HTR-8/SVneo (cell line): ENCODE data around the gene PCDH1.

Experiments
- DNase-seq: peaks from one replicate; pipeline ENCODE4 v3.0.0; 2011; ENCODE audit warnings: low spot score, mixed read lengths; ENCODE audit not compliant: insufficient read length
- FAIRE-seq: peaks from 2 replicates; lab custom pipeline; 2011; peaks lifted over from hg19 to GRCh38; lab: Jason Lieb, UNC

PCDH1 gene

DNA sequence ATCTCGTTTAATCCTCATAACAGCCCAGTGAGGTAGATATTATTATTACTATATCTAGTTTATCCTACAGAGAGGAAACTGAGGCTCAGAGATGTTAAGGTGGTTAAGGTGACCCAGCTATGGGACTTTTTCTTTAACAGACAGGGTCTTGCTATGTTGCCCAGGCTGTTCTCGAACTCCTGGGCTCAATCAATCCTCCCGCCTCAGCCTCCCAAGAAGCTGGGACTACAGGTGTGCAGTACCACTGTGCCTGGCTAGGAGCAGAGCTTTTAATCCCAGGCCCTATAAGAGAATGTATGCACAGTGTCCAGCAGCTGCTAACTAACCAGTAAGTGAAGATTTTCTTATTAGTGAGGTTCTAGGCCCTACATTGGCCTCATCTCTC, 62.4 kb downstream of the PCDH1 start:
- FAIRE-seq (no peak), DNase-seq (no peak)

- FAIRE-seq (no peak), DNase-seq (no peak)
Observed at GRCh38 chr5:141815051-141815795, 63.0 kb downstream of the PCDH1 start.

GRCh38 chr5:141814064-141814964, 63.9 kb downstream of the PCDH1 start:
- DNase-seq (peak; percentile 60), FAIRE-seq (peak; percentile 40)

DNA sequence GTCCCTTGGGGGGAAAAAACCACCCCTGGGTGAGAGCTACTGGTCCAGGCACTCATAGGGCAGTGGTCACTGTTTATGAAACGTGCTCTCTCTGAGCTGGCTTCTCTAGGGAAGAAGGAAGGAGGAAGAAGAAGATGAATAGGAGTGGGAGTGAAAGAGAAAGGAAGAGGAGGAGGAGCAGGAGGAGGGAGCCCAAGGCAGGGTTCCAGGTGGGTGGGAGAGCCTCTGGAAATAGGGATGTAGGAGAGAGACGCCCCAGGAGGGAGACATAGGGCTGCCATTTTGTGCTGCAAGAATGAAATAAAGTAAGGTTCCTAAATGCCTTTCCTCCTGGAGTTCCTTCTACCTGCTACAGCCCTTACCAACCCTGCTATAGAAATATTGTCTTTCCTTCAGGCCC, 65.7 kb downstream of the PCDH1 start:
- DNase-seq (no peak), FAIRE-seq (no peak)

DNA sequence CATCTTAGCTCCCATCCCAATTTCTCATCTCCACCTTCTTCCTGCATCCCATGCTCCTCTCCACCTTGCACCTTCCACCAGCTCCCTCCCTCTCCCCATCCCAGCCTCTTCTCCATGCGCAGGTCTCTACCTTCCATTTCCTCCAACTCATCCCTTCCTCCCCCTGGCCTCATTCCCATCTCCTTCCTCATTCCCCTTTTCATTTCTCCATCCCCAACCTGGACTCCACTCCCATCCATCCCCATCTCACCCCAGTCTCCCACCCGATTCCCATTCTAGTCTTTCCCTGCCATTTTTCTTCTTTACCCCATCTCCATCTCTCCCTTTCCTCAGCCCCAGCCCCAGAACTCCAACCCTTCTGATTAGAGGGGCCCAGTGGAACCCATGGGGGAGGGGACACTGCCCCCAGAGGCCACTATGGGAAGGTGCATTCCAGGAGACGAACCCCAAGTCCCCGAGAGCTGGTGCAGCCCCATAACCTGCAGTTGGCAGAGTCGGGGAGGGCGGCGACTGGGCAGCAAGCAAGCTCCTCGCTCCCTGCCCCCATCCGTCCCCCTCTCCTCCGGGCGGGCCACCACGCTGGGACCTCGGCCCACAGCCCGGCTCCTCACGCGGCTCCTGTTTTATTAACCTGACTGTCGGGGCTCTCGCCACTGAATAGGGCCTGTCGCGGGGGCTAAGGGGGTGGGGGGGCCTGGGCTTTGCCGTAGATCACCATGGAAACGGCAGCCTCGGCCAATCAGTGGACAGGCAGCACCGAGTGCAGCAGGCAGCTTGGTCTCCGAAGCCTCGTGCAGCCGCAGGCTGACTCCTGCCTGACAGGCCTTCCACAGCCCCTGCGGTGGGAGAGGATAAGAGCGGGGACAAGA, 66.7 kb downstream of the PCDH1 start:
- FAIRE-seq (no peak), DNase-seq (peak; percentile 25)

DNA sequence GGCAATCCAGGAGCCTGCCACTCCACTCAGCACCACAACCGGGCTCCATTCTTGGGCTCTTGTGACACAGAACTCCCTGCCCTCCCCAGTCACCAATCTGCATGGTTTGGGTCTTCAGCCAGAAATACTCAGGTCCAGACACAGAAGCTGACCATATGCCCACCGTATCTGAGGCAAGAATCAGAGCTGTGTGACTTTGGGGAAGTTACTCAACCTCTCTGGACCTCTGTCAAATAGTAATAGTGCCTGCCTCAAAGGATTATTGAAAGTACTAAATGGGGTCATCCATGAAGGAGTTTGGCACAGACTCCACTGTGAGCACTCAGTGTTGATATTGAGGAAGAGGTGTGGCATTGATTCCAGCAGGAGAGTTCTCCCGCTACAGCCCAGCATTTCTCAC, 67.5 kb downstream of the PCDH1 start:
- DNase-seq, result no peak
- no peak for FAIRE-seq

DNA sequence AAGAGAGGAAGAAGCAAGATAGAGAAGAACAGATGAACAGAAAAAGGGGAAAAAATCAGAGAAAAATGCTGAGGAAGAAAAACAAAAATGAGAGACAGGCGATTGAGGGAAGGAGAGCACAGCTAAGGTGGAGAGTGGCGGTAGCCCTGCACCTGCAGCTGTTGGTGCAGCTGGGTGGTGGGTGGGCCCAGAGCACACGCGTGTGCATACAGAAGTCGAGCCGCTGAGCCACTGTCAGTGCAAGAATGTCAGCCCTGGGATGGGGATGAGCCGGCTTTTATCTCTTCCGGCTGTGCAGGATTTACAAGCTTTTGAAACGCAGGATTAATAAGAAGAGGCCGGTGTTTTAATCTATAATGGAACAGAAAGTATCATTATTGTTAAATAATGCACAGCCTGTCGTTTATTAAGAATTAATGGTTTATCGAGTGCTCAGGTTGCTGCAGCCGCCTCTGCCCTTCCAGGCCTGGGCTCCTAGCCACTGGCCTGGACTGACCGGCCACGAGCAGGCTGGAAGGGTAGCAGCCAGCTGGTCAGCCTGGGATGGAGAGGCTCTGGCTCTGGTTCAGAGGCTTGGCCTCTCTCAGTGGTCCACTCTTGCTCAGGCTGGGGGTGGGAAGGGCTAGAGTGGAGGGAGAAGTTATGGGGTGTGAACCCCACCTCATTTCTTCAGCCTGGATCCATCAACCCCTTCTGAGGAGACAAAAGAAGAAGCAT, 68.7 kb downstream of the PCDH1 start:
- DNase-seq, result no peak
- no peak for FAIRE-seq

- DNase-seq, result no peak
- FAIRE-seq, result no peak
Observed at GRCh38 chr5:141808857-141809256, 69.4 kb downstream of the PCDH1 start.

DNA sequence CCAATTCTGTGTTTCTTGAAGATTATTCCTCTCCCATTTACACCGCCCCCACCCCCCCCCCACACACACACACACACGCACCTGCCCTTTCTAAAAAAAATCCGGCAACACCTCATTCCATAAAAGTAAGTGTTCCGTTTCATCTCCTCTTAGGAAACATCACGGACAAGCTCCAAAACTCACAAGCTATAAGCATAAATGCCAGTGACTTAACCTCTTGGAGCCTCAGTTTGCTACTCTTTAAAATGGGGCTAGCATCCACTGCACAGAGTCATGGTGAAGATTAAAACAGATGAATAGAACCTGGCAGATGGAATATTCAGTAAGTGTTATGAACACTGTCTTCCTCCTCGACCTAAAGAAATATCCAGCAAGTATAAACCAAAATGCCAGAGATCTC, 70.5 kb downstream of the PCDH1 start:
- DNase-seq (no peak), FAIRE-seq (no peak)

GRCh38 chr5:141807329-141807728, 70.9 kb downstream of the PCDH1 start:
- FAIRE-seq, result no peak

DNA sequence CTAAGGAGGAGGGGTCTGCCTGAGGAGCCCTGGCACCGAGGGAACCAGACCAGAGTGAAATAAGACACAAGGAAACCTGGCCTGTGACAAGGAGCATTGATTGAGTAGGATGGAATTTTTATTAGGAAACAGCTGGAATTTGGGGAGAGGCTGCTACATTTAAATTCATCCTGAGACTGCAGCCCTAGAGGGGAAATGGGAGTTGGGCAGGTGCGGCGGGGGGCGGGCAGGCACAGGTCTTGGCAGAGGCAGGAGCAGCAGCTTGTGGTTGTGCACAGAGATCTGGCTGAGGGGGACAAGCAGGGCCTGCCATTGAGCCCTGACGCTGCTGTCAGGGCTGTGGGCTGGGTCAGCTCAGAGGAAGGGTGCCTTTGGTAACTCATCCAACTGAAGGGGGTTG, 71.6 kb downstream of the PCDH1 start:
- FAIRE-seq (no peak), DNase-seq (no peak)

More at GRCh38 chr5:141807329-141807728, 70.9 kb downstream of the PCDH1 start:
- DNase-seq, result no peak

DNA sequence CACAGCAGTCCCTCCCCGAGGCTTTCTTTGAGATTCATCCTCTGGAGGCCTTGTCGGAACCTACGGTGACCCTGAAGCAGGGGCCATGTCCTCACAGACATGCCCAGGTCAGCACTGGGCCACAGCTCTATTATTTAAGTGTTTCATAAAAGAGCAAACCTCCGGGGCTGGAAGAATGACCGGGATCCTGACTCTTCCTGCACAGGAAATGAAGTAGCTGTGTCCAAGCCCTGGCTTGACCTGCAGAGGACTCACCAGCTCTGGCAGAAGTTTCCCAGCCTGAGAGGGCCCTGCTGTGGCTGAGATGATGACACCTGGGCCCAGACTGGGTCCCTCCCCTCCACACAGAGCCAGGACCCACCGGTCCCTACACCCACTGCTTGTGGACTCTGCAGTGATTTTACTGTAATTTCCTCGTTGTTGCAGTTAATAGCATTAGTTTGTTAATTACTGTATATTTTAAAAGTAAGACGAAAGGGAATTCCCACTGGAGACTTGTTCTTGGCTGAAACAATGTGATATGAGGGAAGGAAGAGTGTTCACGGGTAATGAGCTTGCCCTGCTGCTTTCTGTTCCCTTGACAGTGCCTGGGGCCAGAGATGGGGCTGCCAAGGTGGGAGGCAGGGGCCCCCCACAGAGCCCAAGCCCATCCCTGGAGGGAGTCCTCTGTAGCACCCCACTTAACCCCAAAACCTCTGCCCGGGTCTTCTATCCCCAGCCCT, 72.2 kb downstream of the PCDH1 start:
- FAIRE-seq (no peak), DNase-seq (no peak)

- FAIRE-seq, result no peak
Observed at GRCh38 chr5:141804475-141804874, 73.7 kb downstream of the PCDH1 start.

More at GRCh38 chr5:141804475-141804874, 73.7 kb downstream of the PCDH1 start:
- DNase-seq, result no peak
